ENCODE results near the gene UQCC2.

UQCC2 gene

DNA sequence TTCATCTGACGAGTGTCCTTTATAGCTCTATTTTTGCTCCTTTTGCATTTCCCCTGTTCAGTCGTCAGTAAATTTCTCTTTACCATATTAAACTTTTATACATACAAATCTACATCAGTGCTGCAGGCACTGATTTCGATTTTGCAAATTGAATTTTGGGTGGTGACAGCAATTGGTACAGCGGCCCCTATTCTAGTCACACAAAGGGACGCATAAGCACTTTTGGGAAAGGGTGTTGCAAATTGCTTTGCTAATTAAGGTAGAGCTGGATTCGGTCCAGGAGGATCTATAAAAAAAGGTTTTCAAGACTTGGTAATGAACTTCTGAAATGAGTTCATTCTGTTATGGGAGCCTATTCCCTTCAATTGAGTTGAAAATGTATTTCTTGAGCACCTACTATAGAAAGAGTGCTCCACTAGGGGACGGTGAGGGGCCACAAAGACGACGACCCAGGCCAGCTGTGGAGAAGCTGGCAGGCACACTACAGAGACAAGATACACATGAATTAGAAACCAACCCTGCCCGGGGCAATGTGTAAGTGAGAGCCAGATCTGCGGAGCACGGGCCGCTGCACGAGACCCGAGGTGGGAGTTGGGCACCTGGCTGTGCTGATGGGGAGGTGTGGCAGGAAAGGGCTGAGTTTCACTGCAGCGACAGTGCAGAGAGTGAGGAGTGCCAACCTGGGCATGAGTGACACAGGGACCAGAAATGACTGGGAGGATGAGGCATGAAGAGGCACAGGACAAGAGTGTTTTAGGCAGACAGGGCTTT is 5.4 kb downstream of the UQCC2 start:
- TF ChIP-seq REST (IDR thresholded peaks at IDR 0.05; ENCODE audit: insufficient read depth in 1 of 2, low read depth in 2 of 2, low read length in 2 of 2) (no peak), TAF1 (IDR thresholded peaks at IDR 0.05; ENCODE audit: borderline replicate concordance, insufficient read depth, low read length) (no peak), SIN3A (IDR thresholded peaks at IDR 0.05; ENCODE audit: borderline replicate concordance, insufficient read depth, low read length) (no peak), FOXP2 (optimal IDR thresholded peaks at IDR 0.05; ENCODE audit: borderline replicate concordance, extremely low read depth, extremely low read length, insufficient read depth) (no peak), POLR2AphosphoS5 (IDR thresholded peaks at IDR 0.05; ENCODE audit: low read depth, low read length) (no peak)

- TF ChIP-seq SIN3A (IDR thresholded peaks at IDR 0.05; ENCODE audit: borderline replicate concordance, insufficient read depth, low read length) (no peak), TAF1 (IDR thresholded peaks at IDR 0.05; ENCODE audit: borderline replicate concordance, insufficient read depth, low read length) (no peak), REST (IDR thresholded peaks at IDR 0.05; ENCODE audit: insufficient read depth in 1 of 2, low read depth in 2 of 2, low read length in 2 of 2) (no peak), FOXP2 (optimal IDR thresholded peaks at IDR 0.05; ENCODE audit: borderline replicate concordance, extremely low read depth, extremely low read length, insufficient read depth) (no peak), POLR2AphosphoS5 (IDR thresholded peaks at IDR 0.05; ENCODE audit: low read depth, low read length) (no peak)
Observed at GRCh38 chr6:33705268-33705885, 6.1 kb downstream of the UQCC2 start.

- TF ChIP-seq SIN3A (IDR thresholded peaks at IDR 0.05; ENCODE audit: borderline replicate concordance, insufficient read depth, low read length) (no peak), FOXP2 (optimal IDR thresholded peaks at IDR 0.05; ENCODE audit: borderline replicate concordance, extremely low read depth, extremely low read length, insufficient read depth) (no peak), POLR2AphosphoS5 (IDR thresholded peaks at IDR 0.05; ENCODE audit: low read depth, low read length) (no peak), REST (IDR thresholded peaks at IDR 0.05; ENCODE audit: insufficient read depth in 1 of 2, low read depth in 2 of 2, low read length in 2 of 2) (no peak), TAF1 (IDR thresholded peaks at IDR 0.05; ENCODE audit: borderline replicate concordance, insufficient read depth, low read length) (no peak)
Observed at GRCh38 chr6:33704215-33705066, 7.1 kb downstream of the UQCC2 start.

DNA sequence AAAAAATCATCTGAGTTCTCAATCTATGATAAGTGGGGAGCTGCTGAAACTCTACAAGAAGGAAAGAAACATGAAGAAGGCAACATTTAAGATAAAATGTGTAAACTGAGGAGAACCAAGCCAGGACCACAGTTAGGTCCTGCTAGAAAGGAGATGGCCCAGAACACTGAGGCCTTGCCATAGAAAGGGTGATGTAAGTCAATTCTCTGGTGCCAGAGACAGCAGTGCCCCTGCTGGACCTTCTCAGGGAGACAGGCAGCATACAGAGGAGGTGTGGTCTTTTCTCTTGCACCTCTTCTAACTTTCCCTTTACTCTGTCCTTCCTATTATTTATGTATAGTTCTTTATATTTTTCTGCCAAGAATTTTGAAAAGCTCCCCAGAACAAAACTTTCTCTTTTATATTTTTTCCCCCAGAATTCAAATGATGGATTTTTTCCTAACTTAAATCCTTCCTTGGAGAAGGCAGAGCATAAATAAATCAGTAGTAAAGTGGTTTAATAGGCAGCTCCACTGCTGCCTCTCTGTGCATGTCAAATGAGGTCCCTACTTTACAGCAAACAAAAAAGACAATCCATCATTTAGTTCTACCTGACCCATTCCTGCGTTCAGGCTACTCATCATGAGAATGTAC is 9.0 kb downstream of the UQCC2 start:
- TF ChIP-seq FOXP2 (optimal IDR thresholded peaks at IDR 0.05; ENCODE audit: borderline replicate concordance, extremely low read depth, extremely low read length, insufficient read depth) (no peak), SIN3A (IDR thresholded peaks at IDR 0.05; ENCODE audit: borderline replicate concordance, insufficient read depth, low read length) (no peak), POLR2AphosphoS5 (IDR thresholded peaks at IDR 0.05; ENCODE audit: low read depth, low read length) (no peak)
